22Rv1 (cell line): ENCODE results near the gene SP140.

Experiments
- H3K27ac ChIP-seq: fragments of 450-650 bp; 2 replicates; pipeline ENCODE4 v1.5.1; 2017
- CTCF ChIP-seq: fragments of 450-650 bp; IDR thresholded peaks from 2 replicates; pipeline ENCODE4 v1.5.1; 2017; ENCODE audit warnings: mild to moderate bottlenecking
- ZFX ChIP-seq: fragments of 450-650 bp; IDR thresholded peaks from 2 replicates; pipeline ENCODE4 v1.6.1; 2017; ENCODE audit warnings: antibody characterized with exemption, borderline replicate concordance

SP140 gene

DNA sequence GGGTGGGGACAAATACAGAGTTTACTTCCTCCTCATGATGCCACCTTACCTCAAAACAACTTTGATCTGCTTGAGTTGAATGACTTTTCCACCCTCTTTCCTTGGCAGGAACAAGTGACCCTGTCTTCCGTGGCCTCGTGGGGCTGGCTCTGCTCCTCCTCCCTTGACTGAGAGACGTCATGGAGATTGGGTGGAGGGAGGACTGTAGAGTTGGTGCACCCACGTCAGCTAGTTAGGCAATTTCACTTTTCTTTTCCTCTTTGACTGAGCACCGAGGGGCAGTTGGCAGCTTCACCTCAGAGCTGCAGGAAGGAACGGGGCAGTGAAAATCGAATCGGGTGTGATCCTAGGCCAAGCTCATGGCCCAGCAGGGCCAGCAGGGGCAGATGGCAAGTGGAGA, at the start of gene SP140:
SP140 (plus strand) TSS at position 251 of the 400 bp plus-strand sequence; CDS start at position 360, 109 bp downstream.
- no peak within 1 kb of the TSS for H3K27ac ChIP-seq

DNA sequence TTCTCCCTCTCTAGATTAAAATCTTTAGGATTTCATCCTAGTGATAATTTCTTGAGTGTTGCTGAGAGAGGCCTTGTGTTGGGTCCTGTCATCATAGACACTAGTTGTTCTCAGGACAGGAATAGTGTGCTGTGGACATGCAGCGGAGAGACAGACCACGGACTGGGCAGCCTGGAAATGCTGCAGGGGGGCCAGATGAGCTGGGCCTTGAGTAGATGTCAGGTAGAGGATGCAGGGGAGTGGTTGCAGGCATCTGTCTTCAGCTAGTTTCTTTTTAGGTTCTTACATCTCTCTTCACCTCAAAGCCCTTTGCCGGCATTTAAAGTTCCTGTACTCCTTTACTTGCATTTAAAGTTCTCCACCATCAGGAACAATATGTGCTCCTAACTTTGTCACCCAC, 48.5 kb upstream of the SP140 start:
- H3K27ac ChIP-seq: no peak overlapping the region
- TF ChIP-seq ZFX (no peak), CTCF (no peak)

More for the DNA sequence above, at the start of gene SP140:
- TF ChIP-seq CTCF (no peak), ZFX (no peak)

GRCh38 chr2:230178546-230179485, 46.7 kb upstream of the SP140 start:
- no peak overlapping the region for H3K27ac ChIP-seq
- TF ChIP-seq ZFX (no peak), CTCF (no peak)

DNA sequence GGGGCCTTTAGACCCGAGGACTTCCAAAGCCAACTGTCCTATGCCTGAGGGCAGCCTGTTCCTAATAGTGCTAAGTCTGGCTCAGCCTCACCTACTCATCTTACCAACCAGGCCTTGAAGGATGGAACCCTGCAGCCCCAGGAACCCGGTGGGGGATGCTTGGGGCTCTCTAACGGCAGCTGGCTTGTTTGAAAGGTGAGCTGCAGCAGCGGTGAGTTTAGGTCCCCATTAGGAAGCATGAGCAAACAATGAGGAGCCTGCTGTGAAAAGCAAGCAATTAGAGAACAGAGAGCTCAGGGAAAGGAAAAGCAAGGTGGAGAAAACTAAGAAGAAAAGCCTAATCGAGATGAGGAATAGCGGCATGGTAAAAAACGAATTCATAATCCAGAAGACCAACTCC, 45.6 kb upstream of the SP140 start:
- TF ChIP-seq CTCF (no peak), ZFX (no peak)
- H3K27ac ChIP-seq: no peak overlapping the region

- H3K27ac ChIP-seq: no peak overlapping the region
- TF ChIP-seq ZFX (no peak), CTCF (no peak)
Observed at GRCh38 chr2:230181195-230181594, 44.3 kb upstream of the SP140 start.

GRCh38 chr2:230184727-230185578, 40.6 kb upstream of the SP140 start:
- H3K27ac ChIP-seq: peak overlapping the region; percentile 54
- no peak for TF ChIP-seq ZFX
- TF ChIP-seq CTCF: no peak
